K562 (cell line): Measurements from ENCODE around the gene TMEM128. TPM values are rescaled to one million over a fixed set of nuclear protein-coding genes. Genes with fewer than 3 reads are reported as not detected.

Experiments
- ATAC-seq: fragments of 200-7000 bp; cut with Tn5 transposase; 3 replicates; pipeline ENCODE4 v1.9.1; 2020; ENCODE audit warnings: moderate library complexity
- BruUV-seq: library from RNA; stranded (reverse); fragments of 400-500 nt; replicated peaks from 2 replicates; lab custom pipeline; 2021; lab: Mats Ljungman, UMichigan
- CTCF ChIA-PET: fragments of 300-600 bp; formaldehyde crosslinking; extraction: SDS; loops from one replicate; lab custom pipeline; 2021; ENCODE audit warnings: low intra/inter-chr PET ratio; lab: Yijun Ruan, JAX
- POLR2A ChIA-PET: fragments of 300-600, 350-650 bp; sonication (Branson Sonifier 250); formaldehyde crosslinking; extraction: SDS; loops from one replicate; lab custom pipeline; 2021; ENCODE audit warnings: antibody characterized with exemption, inconsistent platforms; lab: Yijun Ruan, JAX
- DNase-seq, 4 experiments: peaks; one replicate each; pipeline versions ENCODE4 v3.0.0 to v3.0.0-alpha.2; 2011 to 2018; ENCODE audit warnings: low spot score in 3 of 4, mixed read lengths in 3 of 4; ENCODE audit errors: extremely low read depth in 1 of 4
- FAIRE-seq: peaks from 2 replicates; lab custom pipeline; 2011; peaks lifted over from hg19 to GRCh38; lab: Jason Lieb, UNC
- H2AFZ ChIP-seq: 2 replicates; pipeline ENCODE4 v1.6.0; 2011; ENCODE audit warnings: low read depth, low read length, control low read depth, inconsistent platforms
- H3K27ac ChIP-seq: fragments of 200-600 bp; 3 replicates; pipeline ENCODE4 v1.8.0; 2011; ENCODE audit warnings: low read depth, mild to moderate bottlenecking, control low read depth, inconsistent platforms, low read length, moderate library complexity, mixed read lengths; ENCODE audit errors: extremely low read depth
- H3K27me3 ChIP-seq, 2 experiments: fragments of 300-600 bp in 1 of 2; 2 replicates in 1 of 2; 3 replicates in 1 of 2; pipeline versions ENCODE4 v1.6.0 to v1.8.0; 2011; ENCODE audit warnings: inconsistent platforms in 2 of 2, low read length in 2 of 2, mild to moderate bottlenecking in 1 of 2, mixed read lengths in 1 of 2, moderate library complexity in 1 of 2; ENCODE audit not compliant: control insufficient read depth in 2 of 2, insufficient read depth in 2 of 2
- H3K36me3 ChIP-seq: fragments of 300-600 bp; 3 replicates; pipeline ENCODE4 v1.8.0; 2011; ENCODE audit warnings: mild to moderate bottlenecking, low read length, inconsistent platforms; ENCODE audit not compliant: control insufficient read depth, insufficient read depth
- H3K4me1 ChIP-seq, 2 experiments: fragments of 200-600 bp in 1 of 2; replicated peaks in 1 of 2; 2 replicates in 1 of 2; 3 replicates in 1 of 2; pipeline versions ENCODE4 v1.5.1 to v1.8.0; 2011; ENCODE audit warnings: inconsistent platforms in 2 of 2, low read length in 2 of 2, mild to moderate bottlenecking in 1 of 2, mixed read lengths in 1 of 2, moderate library complexity in 1 of 2; ENCODE audit not compliant: control insufficient read depth in 2 of 2, insufficient read depth in 2 of 2
- H3K4me2 ChIP-seq: 2 replicates; pipeline ENCODE4 v1.6.1; 2011; ENCODE audit warnings: low read length, control low read depth, inconsistent platforms, mixed read lengths; ENCODE audit not compliant: insufficient read depth
- H3K4me3 ChIP-seq: fragments of 200-600 bp; sonication (generic), shearing (Covaris generic); 2 replicates; pipeline ENCODE4 v1.5.1; 2016; ENCODE audit warnings: control low read depth, inconsistent platforms
- H3K79me2 ChIP-seq: fragments of 200-600 bp; 3 replicates; pipeline ENCODE4 v1.8.0; 2011; ENCODE audit warnings: low read length, inconsistent platforms; ENCODE audit not compliant: control insufficient read depth, insufficient read depth
- H3K9ac ChIP-seq, 2 experiments: 2 replicates each; pipeline versions ENCODE4 v1.6.0 to v1.6.1; 2011; ENCODE audit warnings: low read depth in 2 of 2, low read length in 2 of 2, control low read depth in 1 of 2, inconsistent platforms in 1 of 2, mild to moderate bottlenecking in 1 of 2, mixed read lengths in 1 of 2; ENCODE audit not compliant: insufficient read depth in 1 of 2
- H3K9me1 ChIP-seq: one replicate; pipeline ENCODE4 v1.6.0; 2011; ENCODE audit warnings: inconsistent platforms, mild to moderate bottlenecking, low read length, moderate library complexity; ENCODE audit not compliant: control insufficient read depth, insufficient read depth
- H3K9me3 ChIP-seq: replicated peaks from 2 replicates; pipeline ENCODE4 v1.5.1; 2011; ENCODE audit warnings: low read depth, low read length, inconsistent platforms; ENCODE audit not compliant: control insufficient read depth, insufficient read depth
- H4K20me1 ChIP-seq: replicated peaks from 2 replicates; pipeline ENCODE4 v1.6.1; 2011; ENCODE audit warnings: low read length, inconsistent platforms, mixed read lengths; ENCODE audit not compliant: control insufficient read depth, insufficient read depth
- ATF3 ChIP-seq, 2 experiments: fragments of 450-650 bp in 1 of 2; sonication (generic) in 1 of 2; formaldehyde crosslinking in 1 of 2; IDR thresholded peaks in 1 of 2; conservative IDR thresholded peaks in 1 of 2; 2 replicates each; pipeline versions ENCODE4 v1.6.1 to v1.8.1; 2016 to 2023; ENCODE audit warnings: mild to moderate bottlenecking in 2 of 2, moderate library complexity in 2 of 2, inconsistent platforms in 1 of 2, missing genetic modification reagents in 1 of 2
- CC2D1A ChIP-seq: fragments of 450-650 bp; IDR thresholded peaks from 2 replicates; pipeline ENCODE4 v1.6.1; 2017; ENCODE audit warnings: mild to moderate bottlenecking
- CXXC5 ChIP-seq: fragments of 250-450 bp; sonication (Bioruptor Pico); IDR thresholded peaks from 2 replicates; pipeline ENCODE4 v1.8.0; 2022; ENCODE audit warnings: inconsistent platforms, mild to moderate bottlenecking, moderate library complexity
- ELK1 ChIP-seq: sonication (generic); formaldehyde crosslinking; IDR thresholded peaks from 2 replicates; pipeline ENCODE4 v1.8.1; 2022; ENCODE audit warnings: missing genetic modification reagents
- MGA ChIP-seq: fragments of 450-650 bp; IDR thresholded peaks from 2 replicates; pipeline ENCODE4 v1.6.1; 2016; ENCODE audit warnings: mild to moderate bottlenecking, moderate library complexity
- TRIM28 ChIP-seq: fragments of 450-650 bp; IDR thresholded peaks from 2 replicates; pipeline ENCODE4 v1.6.1; 2017
- ZNF395 ChIP-seq: fragments of 200-800 bp; sonication (Bioruptor generic); IDR thresholded peaks from 2 replicates; pipeline ENCODE4 v1.6.1; 2017; ENCODE audit warnings: missing genetic modification characterization, missing compliant biosample characterization
- WGBS: fragments of 100-300 bp; shearing (Covaris generic); methylation state at CpG from one replicate; pipeline ENCODE4 v1.1.6; 2016; ENCODE audit warnings: low coverage, mixed read lengths; ENCODE audit not compliant: insufficient coverage; ENCODE audit errors: missing lambda C conversion rate; 5-methylcytosine and 5-hydroxymethylcytosine counted together
- in situ Hi-C: fragments of 300-500 bp; cut with MboI; formaldehyde crosslinking; loops from 4 replicates; pipeline ENCODE4 v1.15.0; 2018; ENCODE audit warnings: inconsistent platforms, mixed read lengths
- intact Hi-C: fragments of 100-400 bp; cut with micrococcal nuclease; formaldehyde crosslinking; loops from 2 replicates; pipeline ENCODE4 v1.14.2; 2022
- polyA plus RNA-seq, 8 experiments: library from polyadenylated mRNA; depleted of rRNA in 4 of 8; stranded (reverse) in 5 of 8; unstranded in 3 of 8; fragments of >200 nt; fragmentation: Nextera tagmentation in 2 of 8; fragmentation: Illumina TruSeq in 1 of 8; extraction: Ambion mirVana in 2 of 8; extraction: Trizol in 1 of 8; gene quantifications; 2 replicates each; pipeline versions ENCODE4 v1.2.1 to v1.2.3, GENCODE V29; 2011 to 2014; ENCODE audit warnings: inconsistent platforms in 1 of 8, missing spikeins in 1 of 8
- total RNA-seq, 7 experiments: library from RNA; depleted of rRNA in 6 of 7; stranded (reverse); fragments of >200 nt in 6 of 7; fragmentation: Illumina TruSeq in 2 of 7; extraction: Trizol in 2 of 7; gene quantifications; 2 replicates each; pipeline versions ENCODE4 v1.2.1 to v1.2.3, GENCODE V29; 2011 to 2021; ENCODE audit warnings: low replicate concordance in 1 of 7

The TMEM128 gene
- total and polyA plus RNA-seq, 9 of the 15 experiments (the other 6 are each of a cell fraction or from before 2014, with no cell fraction given), result 9.1 to 40.0 (median 14.3) TPM

- Histone ChIP-seq H3K4me3 (no peak overlapping the region), H3K9ac (no peak overlapping the region), H3K27me3 (peaks cover 2 to 8% of the 10 kb centered on the region in 2 experiments; a peak in 1 of 5 replicates), H3K4me1 (no peaks in the 10 kb centered on the region), H3K4me2 (no peak overlapping the region), H3K9me1 (no peaks in the 10 kb centered on the region), H3K27ac (no peak overlapping the region), H2AFZ (no peak overlapping the region), H4K20me1 (no peaks in the 10 kb centered on the region), H3K9me3 (no peaks in the 10 kb centered on the region), H3K79me2 (no peaks in the 10 kb centered on the region), H3K36me3 (no peaks in the 10 kb centered on the region)
- DNase-seq, result no peak
- intact Hi-C loops, result no loop called here
- no peak for FAIRE-seq
- no peak for ATAC-seq
- CTCF ChIA-PET, result no interaction called here
- WGBS, result 2% methylated on average over 5 of the region's 5 CpGs
- POLR2A ChIA-PET, result no interaction called here
- BruUV-seq, result no TSS peak
- in situ Hi-C loops, result no loop called here
- TF ChIP-seq CC2D1A (no peak), CXXC5 (CRISPR knock-in tag) (no peak), ELK1 (CRISPR knock-in tag) (no peak), TRIM28 (no peak), ATF3 (IDR thresholded peaks at IDR 0.05) (no peak), ATF3 (CRISPR knock-in tag; conservative IDR thresholded peaks at IDR 0.05) (no peak), MGA (no peak), ZNF395 (no peak)
These were observed 30.9 kb downstream of the TMEM128 start for GRCh38 chr4:4217113-4217512.
